ENCODE measurements around the gene GMEB2.
A peak's percentile ranks its signal among the peaks of the same experiment; 100 is the strongest.
"Not testable (repeated sequence)": the region's sequence is repeated elsewhere in the genome, so short reads cannot be mapped to it uniquely, and the experiment has no call there.

Gene GMEB2, protein sequence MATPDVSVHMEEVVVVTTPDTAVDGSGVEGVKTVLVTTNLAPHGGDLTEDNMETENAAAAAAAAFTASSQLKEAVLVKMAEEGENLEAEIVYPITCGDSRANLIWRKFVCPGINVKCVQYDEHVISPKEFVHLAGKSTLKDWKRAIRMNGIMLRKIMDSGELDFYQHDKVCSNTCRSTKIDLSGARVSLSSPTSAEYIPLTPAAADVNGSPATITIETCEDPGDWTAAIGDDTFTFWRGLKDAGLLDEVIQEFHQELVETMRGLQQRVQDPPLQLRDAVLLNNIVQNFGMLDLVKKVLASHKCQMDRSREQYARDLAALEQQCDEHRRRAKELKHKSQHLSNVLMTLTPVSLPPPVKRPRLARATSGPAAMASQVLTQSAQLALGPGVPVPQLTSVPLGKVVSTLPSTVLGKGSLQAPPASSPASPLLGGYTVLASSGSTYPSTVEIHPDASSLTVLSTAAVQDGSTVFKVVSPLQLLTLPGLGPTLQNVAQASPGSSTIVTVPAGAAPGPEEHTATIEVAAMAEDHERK

DNA sequence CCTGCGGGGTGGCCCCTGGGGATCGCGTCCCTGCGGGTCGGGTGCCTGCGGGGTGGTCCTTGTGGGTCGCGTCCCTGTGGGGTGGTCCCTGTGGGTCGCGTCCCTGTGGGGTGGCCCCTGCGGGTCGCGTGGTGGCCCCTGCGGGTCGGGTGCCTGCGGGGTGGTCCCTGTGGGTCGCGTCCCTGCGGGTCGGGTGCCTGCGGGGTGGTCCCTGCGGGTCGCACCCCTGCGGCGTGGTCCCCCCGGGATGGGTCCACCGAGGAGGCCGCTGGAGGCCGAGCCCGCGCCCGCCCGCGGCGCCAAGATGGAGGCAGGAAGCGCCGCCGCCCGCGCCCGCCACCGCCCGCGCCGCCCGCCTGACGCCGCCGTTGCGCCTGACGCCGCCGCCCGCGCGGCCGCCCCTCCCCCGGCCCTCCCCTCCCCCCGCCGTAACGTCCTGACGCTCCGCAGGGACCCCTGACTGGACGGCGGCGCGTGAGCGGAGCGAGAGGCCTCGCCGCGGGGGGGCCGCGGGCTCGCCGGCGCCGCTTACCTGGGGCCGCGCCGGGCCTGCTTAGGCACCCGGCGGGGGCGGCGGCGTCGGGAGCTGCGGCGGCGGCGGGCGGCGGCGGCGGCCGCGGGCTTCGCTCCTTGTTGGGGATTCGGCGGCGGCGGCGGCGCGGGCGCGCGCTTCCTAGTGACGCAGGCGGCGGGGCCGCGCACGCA lies at the start of gene GMEB2:
TSS of gene GMEB2 (minus strand) at position 678 of the 705 bp plus-strand sequence. CDS start 7,704 bp downstream, outside the sequence.
- H3K4me3 ChIP-seq (ENCODE audit: low read depth, low read length) = peak within 1 kb of the TSS; percentile 82
- DNase-seq (ENCODE audit: low read depth) = peak; percentile 84
- TF ChIP-seq, protein P1, sequence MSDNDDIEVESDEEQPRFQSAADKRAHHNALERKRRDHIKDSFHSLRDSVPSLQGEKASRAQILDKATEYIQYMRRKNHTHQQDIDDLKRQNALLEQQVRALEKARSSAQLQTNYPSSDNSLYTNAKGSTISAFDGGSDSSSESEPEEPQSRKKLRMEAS (IDR thresholded peaks at IDR 0.05; ENCODE audit: low read depth, low read length) = peak; percentile 59; the same call in 1 of the 2 replicates
- TF ChIP-seq, protein P2, sequence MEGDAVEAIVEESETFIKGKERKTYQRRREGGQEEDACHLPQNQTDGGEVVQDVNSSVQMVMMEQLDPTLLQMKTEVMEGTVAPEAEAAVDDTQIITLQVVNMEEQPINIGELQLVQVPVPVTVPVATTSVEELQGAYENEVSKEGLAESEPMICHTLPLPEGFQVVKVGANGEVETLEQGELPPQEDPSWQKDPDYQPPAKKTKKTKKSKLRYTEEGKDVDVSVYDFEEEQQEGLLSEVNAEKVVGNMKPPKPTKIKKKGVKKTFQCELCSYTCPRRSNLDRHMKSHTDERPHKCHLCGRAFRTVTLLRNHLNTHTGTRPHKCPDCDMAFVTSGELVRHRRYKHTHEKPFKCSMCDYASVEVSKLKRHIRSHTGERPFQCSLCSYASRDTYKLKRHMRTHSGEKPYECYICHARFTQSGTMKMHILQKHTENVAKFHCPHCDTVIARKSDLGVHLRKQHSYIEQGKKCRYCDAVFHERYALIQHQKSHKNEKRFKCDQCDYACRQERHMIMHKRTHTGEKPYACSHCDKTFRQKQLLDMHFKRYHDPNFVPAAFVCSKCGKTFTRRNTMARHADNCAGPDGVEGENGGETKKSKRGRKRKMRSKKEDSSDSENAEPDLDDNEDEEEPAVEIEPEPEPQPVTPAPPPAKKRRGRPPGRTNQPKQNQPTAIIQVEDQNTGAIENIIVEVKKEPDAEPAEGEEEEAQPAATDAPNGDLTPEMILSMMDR (IDR thresholded peaks at IDR 0.05; ENCODE audit: low read depth, low read length) = no peak
- TF ChIP-seq POLR2A (IDR thresholded peaks at IDR 0.05; ENCODE audit: extremely low read depth, insufficient read length) (peak; percentile 62), MYC (IDR thresholded peaks at IDR 0.05; ENCODE audit: low read depth, low read length) (peak; percentile 54)

DNA sequence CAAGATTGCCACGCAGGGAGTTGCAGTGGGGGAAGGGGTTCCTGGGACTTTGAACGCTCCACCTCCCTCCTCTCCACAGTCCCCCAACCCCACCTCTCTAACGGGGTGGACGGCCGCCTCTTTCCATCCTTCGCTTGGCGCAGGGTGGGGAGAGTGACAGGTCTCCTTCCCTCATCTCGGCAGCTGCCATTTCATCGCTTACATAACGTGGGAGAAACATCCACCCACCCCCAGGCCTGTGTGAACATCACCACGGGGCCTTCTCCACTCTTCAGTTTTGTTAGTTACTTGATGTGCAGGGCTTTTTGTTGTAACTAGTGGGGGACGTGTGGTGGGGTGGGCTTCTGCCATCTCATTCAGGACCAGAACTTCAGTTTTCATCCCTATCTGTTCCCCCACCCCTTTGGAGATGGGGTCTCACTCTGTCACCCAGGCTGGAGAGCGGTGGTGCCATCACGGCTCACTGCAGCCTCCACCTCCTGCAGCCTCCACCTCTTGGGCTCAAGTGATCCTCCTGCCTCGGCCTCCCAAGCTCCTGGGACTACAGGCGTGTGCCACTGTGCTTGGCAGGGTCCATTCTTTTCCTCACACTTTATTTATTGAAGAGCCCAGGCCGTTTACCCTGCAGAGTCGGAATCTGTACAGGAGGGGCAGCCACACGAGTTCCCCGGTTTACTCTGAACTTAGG lies 48.9 kb upstream of the GMEB2 start:
- H3K4me3 ChIP-seq (ENCODE audit: low read depth, low read length) = no peak overlapping the region
- no peak for DNase-seq (ENCODE audit: low read depth)
- TF ChIP-seq, protein P1 (IDR thresholded peaks at IDR 0.05; ENCODE audit: low read depth, low read length) = no peak
- no peak for TF ChIP-seq POLR2A (IDR thresholded peaks at IDR 0.05; ENCODE audit: extremely low read depth, insufficient read length)
- TF ChIP-seq, protein P2 (IDR thresholded peaks at IDR 0.05; ENCODE audit: low read depth, low read length) = no peak
- no peak for TF ChIP-seq MYC (IDR thresholded peaks at IDR 0.05; ENCODE audit: low read depth, low read length)

DNA sequence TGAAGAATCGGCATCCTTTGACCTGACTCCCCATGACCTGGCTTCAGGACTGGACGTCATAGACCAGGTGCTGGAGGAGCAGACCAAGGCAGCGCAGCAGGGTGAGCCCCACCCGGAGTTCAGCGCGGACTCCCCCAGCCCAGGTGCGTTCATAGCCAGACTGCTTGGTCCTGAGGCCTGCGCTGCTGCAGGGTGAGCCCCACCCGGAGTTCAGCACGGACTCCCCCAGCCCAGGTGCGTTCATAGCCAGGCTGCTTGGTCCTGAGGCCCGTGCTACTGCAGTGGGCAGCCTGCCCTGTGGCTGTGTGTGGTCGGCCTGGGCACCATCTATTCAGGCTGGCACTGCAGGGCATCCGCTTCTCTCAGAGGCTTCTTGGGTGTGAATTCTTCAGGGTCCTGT lies 47.0 kb upstream of the GMEB2 start:
- no peak for DNase-seq (ENCODE audit: low read depth)
- no peak overlapping the region for H3K4me3 ChIP-seq (ENCODE audit: low read depth, low read length)
- TF ChIP-seq MYC (IDR thresholded peaks at IDR 0.05; ENCODE audit: low read depth, low read length) (no peak), POLR2A (IDR thresholded peaks at IDR 0.05; ENCODE audit: extremely low read depth, insufficient read length) (no peak)
- TF ChIP-seq, protein P1 (IDR thresholded peaks at IDR 0.05; ENCODE audit: low read depth, low read length) = no peak
- TF ChIP-seq, protein P2 (IDR thresholded peaks at IDR 0.05; ENCODE audit: low read depth, low read length) = no peak

DNA sequence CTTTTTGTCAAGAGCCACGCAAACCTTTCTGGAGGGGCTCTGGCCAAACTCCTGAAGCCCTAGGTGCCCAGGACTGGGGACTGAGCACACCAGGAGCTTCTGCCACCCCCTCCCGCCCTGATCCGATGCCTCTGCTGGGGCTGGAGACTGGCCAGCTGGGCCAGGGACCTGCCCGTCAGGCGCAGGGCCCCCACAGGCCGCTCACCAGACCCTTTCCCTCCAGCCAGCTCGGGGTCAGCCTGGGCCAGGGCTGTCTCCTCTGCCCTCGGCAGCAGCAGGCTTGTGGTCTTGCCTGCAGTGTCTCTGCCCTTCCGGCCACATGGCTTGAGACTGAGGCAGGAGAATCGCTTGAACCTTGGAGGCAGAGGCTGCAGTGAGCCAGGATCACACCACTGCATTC lies 45.8 kb upstream of the GMEB2 start:
- no peak for DNase-seq (ENCODE audit: low read depth)
- no peak overlapping the region for H3K4me3 ChIP-seq (ENCODE audit: low read depth, low read length)
- TF ChIP-seq POLR2A (IDR thresholded peaks at IDR 0.05; ENCODE audit: extremely low read depth, insufficient read length) (no peak), MYC (IDR thresholded peaks at IDR 0.05; ENCODE audit: low read depth, low read length) (no peak)
- TF ChIP-seq, protein P2 (IDR thresholded peaks at IDR 0.05; ENCODE audit: low read depth, low read length) = no peak
- TF ChIP-seq, protein P1 (IDR thresholded peaks at IDR 0.05; ENCODE audit: low read depth, low read length) = no peak

DNA sequence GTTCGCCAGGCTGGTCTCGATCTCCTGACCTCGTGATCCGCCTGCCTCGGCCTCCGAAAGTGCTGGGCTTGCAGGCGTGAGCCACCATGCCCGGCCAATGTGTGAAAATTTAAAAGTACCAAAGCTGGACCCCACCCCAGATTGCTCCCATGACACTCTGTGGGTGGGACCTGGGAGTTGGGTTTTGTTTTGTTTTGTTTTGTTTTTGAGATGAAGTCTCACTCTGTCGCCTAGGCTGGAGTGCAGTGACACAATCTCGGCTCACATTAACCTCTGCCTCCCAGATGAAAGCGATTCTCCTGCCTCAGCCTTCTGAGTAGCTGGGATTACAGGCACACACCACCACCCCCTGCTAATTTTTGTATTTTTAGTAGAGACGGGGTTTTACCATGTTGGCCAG lies 44.8 kb upstream of the GMEB2 start:
- not testable (repeated sequence) for H3K4me3 ChIP-seq (ENCODE audit: low read depth, low read length); DNase-seq (ENCODE audit: low read depth)
